SK-N-SH treated with all-trans-retinoic acid at 6 μM for 48 hours (cell line): Measurements from ENCODE around the gene PAFAH1B2.

ENCODE experiments used
- ARNTL ChIP-seq: fragments of 450-650 bp; formaldehyde crosslinking; IDR thresholded peaks from 2 replicates; pipeline ENCODE4 v1.5.0; 2020; ENCODE audit warnings: low read depth, mild to moderate bottlenecking, moderate library complexity, borderline replicate concordance
- CSDC2 ChIP-seq: fragments of 250-450 bp; sonication (Bioruptor Pico); IDR thresholded peaks from 2 replicates; pipeline ENCODE4 v1.5.0; 2020; ENCODE audit warnings: mild to moderate bottlenecking, moderate library complexity
- OSR1 ChIP-seq: fragments of 250-450 bp; sonication (Bioruptor Pico); IDR thresholded peaks from 2 replicates; pipeline ENCODE4 v1.8.0; 2022; ENCODE audit warnings: moderate library complexity, mild to moderate bottlenecking, inconsistent platforms
- PATZ1 ChIP-seq: fragments of 250-450 bp; sonication (Bioruptor Pico); IDR thresholded peaks from 2 replicates; pipeline ENCODE4 v1.8.0; 2020; ENCODE audit warnings: mild to moderate bottlenecking, moderate library complexity, borderline replicate concordance
- RARB ChIP-seq: fragments of 250-450 bp; sonication (Bioruptor Pico); IDR thresholded peaks from 2 replicates; pipeline ENCODE4 v1.8.0; 2021; ENCODE audit warnings: mild to moderate bottlenecking, moderate library complexity
- SNAI2 ChIP-seq: fragments of 250-450 bp; sonication (Bioruptor Pico); IDR thresholded peaks from 2 replicates; pipeline ENCODE4 v1.5.0; 2020; ENCODE audit warnings: mild to moderate bottlenecking, moderate library complexity
- TCF4 ChIP-seq: fragments of 250-450 bp; sonication (Bioruptor Pico); IDR thresholded peaks from 2 replicates; pipeline ENCODE4 v1.8.0; 2021; ENCODE audit warnings: mild to moderate bottlenecking, moderate library complexity, borderline replicate concordance
- TOX ChIP-seq: fragments of 250-450 bp; sonication (Bioruptor Pico); IDR thresholded peaks from 2 replicates; pipeline ENCODE4 v1.8.0; 2021; ENCODE audit warnings: mild to moderate bottlenecking, moderate library complexity, borderline replicate concordance
- ZFP3 ChIP-seq: fragments of 250-450 bp; sonication (Bioruptor Pico); IDR thresholded peaks from 2 replicates; pipeline ENCODE4 v1.5.0; 2020; ENCODE audit warnings: mild to moderate bottlenecking, moderate library complexity
- ZFP30 ChIP-seq: fragments of 450-650 bp; formaldehyde crosslinking; IDR thresholded peaks from 2 replicates; pipeline ENCODE4 v1.5.0; 2022; ENCODE audit warnings: mild to moderate bottlenecking, moderate library complexity
- ZNF565 ChIP-seq: fragments of 450-650 bp; formaldehyde crosslinking; conservative IDR thresholded peaks from 2 replicates; pipeline ENCODE4 v1.5.0; 2020; ENCODE audit warnings: low read depth, mild to moderate bottlenecking, moderate library complexity
- ZNF70 ChIP-seq: fragments of 450-650 bp; formaldehyde crosslinking; IDR thresholded peaks from 2 replicates; pipeline ENCODE4 v1.5.0; 2020; ENCODE audit warnings: mild to moderate bottlenecking, moderate library complexity
- TF ChIP-seq, protein P1 (sequence below): fragments of 250-450 bp; sonication (Bioruptor Pico); IDR thresholded peaks from 2 replicates; pipeline ENCODE4 v1.5.1; 2020; ENCODE audit warnings: low read depth, mild to moderate bottlenecking, moderate library complexity

DNA sequence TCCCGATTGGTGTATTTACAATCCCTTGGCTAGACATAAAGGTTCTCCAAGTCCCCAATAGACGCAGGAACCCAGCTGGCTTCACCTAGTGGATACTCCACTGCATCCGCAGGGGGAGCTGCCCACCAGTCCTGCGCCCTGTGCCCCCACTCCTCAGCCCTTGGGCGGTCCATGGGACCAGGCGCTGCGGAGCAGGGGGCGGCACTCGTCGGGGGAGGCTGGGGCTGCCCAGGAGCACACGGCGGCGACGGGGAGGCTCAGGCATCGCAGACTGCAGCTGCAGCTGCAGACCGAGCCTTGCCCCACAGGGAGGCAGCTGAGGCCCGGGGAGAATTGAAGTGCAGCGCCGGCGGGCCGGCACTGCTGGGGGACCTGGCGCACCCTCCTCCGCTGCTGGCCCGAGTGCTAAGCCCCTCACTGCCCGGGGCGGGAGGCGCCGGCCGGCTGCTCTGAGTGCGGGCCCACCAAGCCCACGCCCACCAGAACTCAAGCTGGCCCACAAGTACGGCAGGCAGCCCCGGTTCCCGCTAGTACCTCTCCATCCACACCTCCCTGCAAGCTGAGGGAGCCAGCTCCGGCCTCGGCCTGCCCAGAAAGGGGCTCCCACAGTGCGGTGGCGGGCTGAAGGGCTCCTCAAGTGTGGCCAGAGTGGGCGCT lies 33.7 kb upstream of the PAFAH1B2 start:
- no peak for TF ChIP-seq PATZ1
- no peak for TF ChIP-seq TOX (CRISPR knock-in tag)
- TF ChIP-seq ZNF70 (CRISPR knock-in tag) = no peak
- no peak for TF ChIP-seq ARNTL (CRISPR knock-in tag)
- no peak for TF ChIP-seq CSDC2 (CRISPR knock-in tag)
- TF ChIP-seq OSR1 (CRISPR knock-in tag) = no peak
- no peak for TF ChIP-seq TCF4 (CRISPR knock-in tag)
- TF ChIP-seq ZFP3 (CRISPR knock-in tag) = no peak
- no peak for TF ChIP-seq ZNF565 (CRISPR knock-in tag)
- TF ChIP-seq ZFP30 (CRISPR knock-in tag) = no peak
- TF ChIP-seq RARB = no peak
- TF ChIP-seq, protein P1, sequence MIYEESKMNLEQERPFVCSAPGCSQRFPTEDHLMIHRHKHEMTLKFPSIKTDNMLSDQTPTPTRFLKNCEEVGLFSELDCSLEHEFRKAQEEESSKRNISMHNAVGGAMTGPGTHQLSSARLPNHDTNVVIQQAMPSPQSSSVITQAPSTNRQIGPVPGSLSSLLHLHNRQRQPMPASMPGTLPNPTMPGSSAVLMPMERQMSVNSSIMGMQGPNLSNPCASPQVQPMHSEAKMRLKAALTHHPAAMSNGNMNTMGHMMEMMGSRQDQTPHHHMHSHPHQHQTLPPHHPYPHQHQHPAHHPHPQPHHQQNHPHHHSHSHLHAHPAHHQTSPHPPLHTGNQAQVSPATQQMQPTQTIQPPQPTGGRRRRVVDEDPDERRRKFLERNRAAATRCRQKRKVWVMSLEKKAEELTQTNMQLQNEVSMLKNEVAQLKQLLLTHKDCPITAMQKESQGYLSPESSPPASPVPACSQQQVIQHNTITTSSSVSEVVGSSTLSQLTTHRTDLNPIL = no peak
- TF ChIP-seq SNAI2 (CRISPR knock-in tag) = no peak
